Upper lobe of left lung (tissue), 4 donors: Measurements from ENCODE around the gene ADAMTS2.

Source experiments
- CTCF ChIP-seq, 6 experiments: fragments of 450-650 bp in 4 of 6; fragments of 200-600 bp in 2 of 6; sonication (generic) in 2 of 6; IDR thresholded peaks; one replicate each; pipeline ENCODE4 v1.5.1; 2016 to 2019; ENCODE audit warnings: antibody characterized with exemption in 6 of 6
- EP300 ChIP-seq, 4 donors: sonication (generic); formaldehyde crosslinking; IDR thresholded peaks; one replicate each; pipeline ENCODE4 v1.5.1; 2017; ENCODE audit warnings: antibody characterized with exemption in 4 of 4, control low read depth in 2 of 4
- POLR2A ChIP-seq, 4 donors: fragments of 450-650 bp; IDR thresholded peaks; one replicate each; pipeline ENCODE4 v1.5.1; 2016 to 2017; ENCODE audit warnings: antibody characterized with exemption in 4 of 4, mild to moderate bottlenecking in 2 of 4
- POLR2AphosphoS5 ChIP-seq, 2 donors: sonication (generic); formaldehyde crosslinking; IDR thresholded peaks; one replicate each; pipeline ENCODE4 v1.5.1; 2017; ENCODE audit warnings: antibody characterized with exemption in 2 of 2

GRCh38 chr5:179224741-179225140 is 120.5 kb downstream of the ADAMTS2 start:
- TF ChIP-seq EP300 (IDR thresholded peaks at IDR 0.05) (no peak), CTCF (IDR thresholded peaks at IDR 0.05) (no peak), POLR2A (IDR thresholded peaks at IDR 0.05) (no peak), POLR2AphosphoS5 (IDR thresholded peaks at IDR 0.05) (no peak)
